GM11168 (cell line): Measurements from ENCODE around the gene THUMPD2.
"Not testable (repeated sequence)": the region's sequence is repeated elsewhere in the genome, so short reads cannot be mapped to it uniquely, and the experiment has no call there.

ENCODE experiments used
- in situ Hi-C: fragments of 300-500 bp; cut with MboI; formaldehyde crosslinking; loops from one replicate; pipeline ENCODE4 v1.12.0; 2022; ENCODE audit warnings: low sequenced_read_pairs; ENCODE audit not compliant: unreplicated experiment

Gene THUMPD2, protein sequence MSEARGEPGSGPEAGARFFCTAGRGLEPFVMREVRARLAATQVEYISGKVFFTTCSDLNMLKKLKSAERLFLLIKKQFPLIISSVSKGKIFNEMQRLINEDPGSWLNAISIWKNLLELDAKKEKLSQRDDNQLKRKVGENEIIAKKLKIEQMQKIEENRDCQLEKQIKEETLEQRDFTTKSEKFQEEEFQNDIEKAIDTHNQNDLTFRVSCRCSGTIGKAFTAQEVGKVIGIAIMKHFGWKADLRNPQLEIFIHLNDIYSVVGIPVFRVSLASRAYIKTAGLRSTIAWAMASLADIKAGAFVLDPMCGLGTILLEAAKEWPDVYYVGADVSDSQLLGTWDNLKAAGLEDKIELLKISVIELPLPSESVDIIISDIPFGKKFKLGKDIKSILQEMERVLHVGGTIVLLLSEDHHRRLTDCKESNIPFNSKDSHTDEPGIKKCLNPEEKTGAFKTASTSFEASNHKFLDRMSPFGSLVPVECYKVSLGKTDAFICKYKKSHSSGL

DNA sequence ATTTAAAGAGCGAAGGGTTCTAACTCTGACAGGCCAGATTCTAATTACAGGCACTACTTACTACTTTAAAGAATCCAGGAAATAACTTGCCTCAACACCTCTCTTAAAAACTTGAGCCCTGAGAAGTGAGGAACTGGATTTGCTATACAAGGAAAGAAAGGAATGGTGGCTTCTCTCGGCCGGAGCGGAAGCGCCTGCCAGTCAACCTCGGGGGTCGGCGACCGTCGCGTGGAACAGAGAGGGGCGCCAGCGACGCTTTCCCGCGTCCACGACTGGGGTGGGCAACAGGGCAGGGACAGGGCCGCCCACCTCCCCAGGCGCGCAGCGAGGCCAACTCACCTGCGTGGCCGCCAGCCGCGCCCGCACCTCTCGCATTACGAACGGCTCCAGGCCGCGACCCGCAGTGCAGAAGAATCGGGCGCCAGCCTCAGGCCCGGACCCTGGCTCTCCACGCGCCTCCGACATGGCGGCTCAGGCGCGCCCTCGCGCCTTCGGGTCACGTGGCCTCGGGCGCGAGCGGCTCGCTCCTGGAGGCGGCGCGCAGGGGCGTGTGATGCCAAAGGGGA is at the start of gene THUMPD2:
THUMPD2 (minus strand) TSS at position 484 of the 566 bp plus-strand sequence; CDS start at position 465, 19 bp downstream.
- in situ Hi-C loops = no loop called here

DNA sequence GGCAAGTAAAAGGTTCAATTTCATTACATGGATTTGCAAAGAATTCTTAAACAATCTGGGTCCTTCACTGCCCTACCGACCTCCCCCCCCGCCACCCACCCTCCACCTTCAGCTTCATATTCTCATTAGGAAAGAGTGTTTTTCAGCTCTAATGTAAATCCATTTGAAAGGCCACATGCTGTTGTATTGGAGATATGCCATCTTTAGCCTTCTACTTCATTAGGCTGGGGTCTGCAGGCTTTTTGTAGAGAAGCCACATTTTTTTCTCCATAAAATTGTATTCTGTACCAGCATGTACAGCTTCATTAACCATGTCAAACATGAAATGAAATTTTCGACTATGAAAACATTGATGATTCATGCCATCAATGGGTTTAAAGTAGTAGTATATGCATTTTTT is 42.8 kb upstream of the THUMPD2 start:
- in situ Hi-C loops = no loop called here

DNA sequence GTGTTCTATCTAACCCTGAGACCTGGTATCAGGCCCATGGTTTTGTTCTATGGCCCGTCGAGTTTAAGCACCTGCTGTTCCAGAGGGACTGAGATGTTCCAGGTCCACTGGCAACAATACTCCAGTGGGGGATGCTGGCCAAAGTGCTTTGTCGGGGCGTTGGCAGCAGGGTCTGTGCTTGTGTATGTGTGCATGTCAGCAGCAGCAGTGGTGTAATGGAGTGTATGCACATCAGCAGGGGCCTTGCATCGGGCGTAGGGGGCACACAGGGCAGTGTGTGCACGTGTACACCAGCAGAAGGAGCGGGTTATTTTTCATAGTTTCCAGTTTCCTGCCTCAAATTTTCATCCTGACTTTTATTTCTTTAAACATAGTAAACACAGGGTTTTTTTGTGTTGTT is 37.8 kb upstream of the THUMPD2 start:
- in situ Hi-C loops = no loop called here

DNA sequence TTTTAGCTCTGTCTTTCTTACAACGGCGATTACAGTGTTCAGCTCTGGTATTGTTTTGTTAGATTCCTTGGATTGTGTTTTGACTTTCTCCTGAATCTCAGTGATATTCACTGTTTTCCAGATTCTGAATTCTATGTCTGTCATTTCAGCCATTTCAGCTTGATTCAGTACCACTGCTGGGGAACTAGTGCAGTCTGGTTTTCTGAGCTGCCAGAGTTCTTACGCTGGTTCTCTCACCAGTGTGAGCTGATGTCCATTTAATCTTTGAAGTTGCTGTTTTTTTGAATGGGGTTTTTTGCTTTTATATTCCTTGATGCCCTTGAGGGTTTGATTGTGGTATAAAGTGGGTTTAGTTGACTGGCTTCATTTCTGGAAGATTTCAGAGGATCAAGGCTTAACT is 37.4 kb upstream of the THUMPD2 start:
- in situ Hi-C loops = no loop called here

DNA sequence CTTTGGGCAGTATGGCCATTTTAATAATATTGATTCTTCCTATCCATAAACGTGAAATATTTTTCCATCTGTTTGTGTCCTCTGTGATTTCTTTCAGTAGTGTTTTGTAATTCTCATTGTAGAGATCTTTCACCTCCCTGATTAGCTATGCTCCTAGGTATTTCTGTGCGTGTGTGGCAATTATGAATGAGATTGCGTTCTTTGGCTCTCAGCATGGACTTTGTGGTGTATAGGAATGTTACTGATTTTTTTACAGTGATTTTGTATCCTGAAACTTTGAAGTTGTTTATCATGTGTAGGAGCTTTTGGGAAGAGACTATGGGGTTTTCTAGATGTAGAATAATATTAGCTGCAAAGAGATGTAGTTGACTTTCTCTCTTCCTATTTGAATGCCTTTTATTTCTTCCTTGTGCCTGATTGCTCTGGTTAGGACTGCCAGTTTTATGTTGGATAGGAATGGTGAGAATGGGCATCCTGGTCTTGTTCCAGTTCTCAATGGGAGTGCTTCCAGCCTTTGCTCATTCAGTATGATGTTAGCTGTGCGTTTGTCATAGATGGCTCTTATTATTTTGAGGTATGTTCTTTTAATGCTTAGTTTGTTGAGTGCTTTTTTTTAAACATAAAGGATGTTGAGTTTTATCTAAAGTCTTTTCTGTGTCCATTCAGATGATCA is 27.0 kb upstream of the THUMPD2 start:
- in situ Hi-C loops = no loop called here

DNA sequence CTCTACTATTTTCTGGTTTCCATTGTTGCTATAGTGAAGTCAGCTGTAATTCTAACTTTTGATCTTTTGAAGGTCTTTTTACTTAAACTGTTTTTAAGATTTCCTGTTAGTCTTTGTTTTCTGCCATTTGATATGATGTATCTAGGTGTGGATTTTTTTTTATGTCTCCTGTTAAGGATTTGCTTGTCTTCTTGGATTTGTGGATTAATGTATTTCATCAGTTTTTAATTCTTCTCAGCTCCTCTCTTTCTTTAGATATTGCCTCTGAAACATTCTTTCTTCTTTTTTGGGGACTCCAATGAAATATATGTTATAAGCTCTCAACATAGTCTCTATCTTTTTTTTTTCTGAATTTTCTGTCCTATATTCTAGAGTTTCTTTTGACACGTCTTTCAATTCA is 24.8 kb upstream of the THUMPD2 start:
- in situ Hi-C loops = no loop called here

DNA sequence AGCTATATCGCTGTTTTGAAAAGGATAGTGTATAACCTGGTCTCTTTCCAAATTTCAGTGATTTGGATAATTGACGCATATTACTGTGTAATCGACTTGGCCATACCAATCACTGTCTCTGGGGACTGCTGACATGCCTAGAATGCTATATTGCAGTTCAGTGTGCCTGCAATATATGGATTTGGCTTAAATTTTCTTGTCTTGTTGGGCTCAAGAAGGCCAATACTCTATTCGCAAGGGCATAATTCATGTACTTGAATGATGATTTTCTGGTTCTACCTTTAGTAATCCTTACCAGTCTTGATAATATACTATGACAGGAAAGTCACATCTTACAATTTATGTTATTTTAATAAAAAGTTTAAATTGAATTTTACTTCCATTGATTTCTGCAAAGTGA is 21.7 kb upstream of the THUMPD2 start:
- in situ Hi-C loops = no loop called here

DNA sequence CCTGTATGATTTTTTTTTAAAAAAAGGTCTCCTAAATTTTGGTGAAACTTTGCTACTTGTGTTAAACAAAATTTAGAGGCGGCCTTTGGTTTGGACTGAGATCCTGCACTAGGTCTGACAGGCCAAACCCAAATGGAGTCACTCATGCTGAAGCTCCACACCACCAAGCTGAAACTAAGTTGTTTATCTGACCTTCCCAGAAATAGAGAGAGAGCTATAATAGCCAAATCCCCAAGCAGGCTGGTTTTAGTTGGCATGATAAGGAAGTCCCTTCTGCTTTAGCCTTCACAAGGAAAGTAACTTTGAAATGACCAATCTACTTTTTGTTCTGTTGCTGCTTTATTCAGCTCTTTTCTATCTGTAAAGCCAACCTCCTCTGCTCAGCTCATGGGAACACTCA is 17.1 kb upstream of the THUMPD2 start:
- in situ Hi-C loops = no loop called here

DNA sequence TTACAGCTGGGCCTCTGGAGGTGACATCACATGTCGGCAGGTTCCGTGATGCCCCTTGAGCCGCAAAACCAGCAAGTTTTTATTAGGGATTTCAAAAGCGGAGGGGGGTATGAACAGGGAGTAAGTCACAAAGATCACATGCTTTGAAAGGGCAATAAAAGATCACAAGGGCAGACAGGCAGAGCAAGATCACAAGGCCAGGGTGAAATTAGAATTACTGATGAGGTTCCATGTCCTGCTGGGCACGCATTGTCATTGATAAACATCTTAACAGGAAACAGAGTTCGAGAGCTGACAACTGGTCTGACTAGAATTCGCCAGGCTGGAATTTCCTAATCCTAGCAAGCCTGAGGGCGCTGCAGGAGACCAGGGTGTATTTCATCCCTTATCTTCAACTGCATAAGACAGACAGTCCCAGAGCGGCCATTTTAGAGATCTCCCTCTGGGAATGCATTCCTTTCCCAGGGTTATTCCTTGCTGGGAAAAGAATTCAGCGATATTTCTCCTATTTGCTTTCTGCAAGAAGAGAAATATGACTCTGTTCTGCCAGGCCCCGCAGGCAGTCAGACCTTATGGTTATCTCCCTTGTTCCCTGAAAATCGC is 11.3 kb upstream of the THUMPD2 start:
- in situ Hi-C loops = not testable (repeated sequence)

DNA sequence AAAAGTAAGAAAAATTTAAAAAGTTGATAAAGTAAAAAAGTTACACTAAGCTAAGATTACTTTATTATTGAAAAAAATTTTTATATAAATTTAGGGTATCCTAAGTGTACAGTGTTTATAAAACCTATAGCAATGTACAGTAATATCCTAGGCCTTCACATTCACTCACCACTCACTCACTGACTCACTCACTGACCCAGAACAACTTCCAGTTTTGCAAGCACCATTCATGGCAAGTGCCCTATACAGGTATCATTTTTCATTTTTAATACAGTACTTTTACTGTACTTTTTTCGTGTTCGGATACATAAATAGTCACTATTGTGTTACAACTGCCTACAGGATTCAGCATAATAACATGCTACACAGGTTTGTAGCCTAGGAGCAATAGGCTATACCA is 8.9 kb upstream of the THUMPD2 start:
- in situ Hi-C loops = no loop called here

DNA sequence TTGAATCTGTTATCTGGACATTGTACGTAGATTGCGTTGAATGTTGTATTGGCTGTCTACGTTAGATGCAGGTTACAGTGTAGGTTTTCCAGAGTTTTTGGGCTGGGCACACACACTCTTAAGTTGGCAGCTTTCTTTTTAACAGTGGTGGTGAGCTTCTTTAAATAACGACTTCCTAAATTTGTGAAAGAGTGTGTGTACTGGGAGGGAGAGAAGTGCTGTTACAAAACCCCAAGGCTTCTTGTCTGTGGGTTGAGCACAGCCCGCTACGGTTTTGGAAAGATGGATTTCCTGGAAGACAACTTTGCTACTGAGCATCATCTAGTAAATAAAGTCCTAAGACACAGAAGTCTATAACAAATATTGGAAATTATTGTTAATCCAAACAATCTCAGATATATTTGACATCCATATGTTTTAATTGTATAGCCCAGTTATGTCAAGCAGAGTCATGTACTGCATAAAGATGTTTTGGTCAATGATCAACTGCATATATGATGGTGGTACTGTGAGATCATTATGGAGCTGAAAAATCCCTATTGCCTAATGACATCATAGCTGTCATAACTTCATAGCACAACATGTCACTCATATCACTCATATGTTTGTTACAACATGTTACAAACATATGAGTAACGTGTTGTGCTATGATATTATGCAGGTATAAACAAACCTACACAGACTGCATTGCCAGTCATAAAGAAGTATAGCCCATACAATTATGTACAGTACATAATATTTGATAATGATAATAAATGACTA is 7.9 kb upstream of the THUMPD2 start:
- in situ Hi-C loops = no loop called here

DNA sequence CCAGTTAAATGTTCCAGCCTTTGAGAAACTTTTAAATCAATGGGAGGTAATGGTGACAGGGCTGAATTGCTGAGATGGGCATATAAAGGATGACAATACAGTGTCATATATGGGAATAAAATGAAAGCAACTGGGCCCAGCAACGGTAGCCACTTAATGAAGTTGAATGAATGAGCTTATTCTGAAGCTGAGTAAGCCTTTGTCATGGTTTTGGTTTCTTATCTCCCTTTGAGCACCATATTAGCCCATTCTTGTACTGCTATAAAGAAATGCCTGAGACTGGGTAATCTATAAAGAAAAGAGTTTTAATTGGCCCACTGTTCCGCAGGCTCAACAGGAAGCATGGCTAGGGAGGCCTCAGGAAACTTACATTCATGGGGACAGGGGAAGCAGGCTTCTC is 3.5 kb upstream of the THUMPD2 start:
- in situ Hi-C loops = no loop called here

DNA sequence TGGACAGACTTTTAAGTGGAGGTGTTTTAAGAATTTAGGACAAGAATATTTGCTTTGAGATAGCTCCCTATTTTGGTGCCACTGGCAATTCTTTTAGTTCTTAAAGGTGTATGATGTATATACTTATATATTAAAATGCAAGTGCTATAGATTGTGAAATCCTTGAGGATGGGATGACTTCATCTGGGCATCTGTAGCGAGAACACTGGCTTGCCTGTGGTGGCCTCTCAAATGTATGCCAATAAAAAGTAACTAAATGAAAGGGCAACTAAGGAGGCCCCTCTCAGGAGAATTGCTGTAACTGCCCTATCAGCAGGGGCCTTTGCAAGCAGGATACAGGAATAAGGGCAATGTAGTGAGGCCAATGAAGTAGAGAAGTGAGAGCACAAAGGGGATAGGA is 2.6 kb upstream of the THUMPD2 start:
- in situ Hi-C loops = no loop called here

DNA sequence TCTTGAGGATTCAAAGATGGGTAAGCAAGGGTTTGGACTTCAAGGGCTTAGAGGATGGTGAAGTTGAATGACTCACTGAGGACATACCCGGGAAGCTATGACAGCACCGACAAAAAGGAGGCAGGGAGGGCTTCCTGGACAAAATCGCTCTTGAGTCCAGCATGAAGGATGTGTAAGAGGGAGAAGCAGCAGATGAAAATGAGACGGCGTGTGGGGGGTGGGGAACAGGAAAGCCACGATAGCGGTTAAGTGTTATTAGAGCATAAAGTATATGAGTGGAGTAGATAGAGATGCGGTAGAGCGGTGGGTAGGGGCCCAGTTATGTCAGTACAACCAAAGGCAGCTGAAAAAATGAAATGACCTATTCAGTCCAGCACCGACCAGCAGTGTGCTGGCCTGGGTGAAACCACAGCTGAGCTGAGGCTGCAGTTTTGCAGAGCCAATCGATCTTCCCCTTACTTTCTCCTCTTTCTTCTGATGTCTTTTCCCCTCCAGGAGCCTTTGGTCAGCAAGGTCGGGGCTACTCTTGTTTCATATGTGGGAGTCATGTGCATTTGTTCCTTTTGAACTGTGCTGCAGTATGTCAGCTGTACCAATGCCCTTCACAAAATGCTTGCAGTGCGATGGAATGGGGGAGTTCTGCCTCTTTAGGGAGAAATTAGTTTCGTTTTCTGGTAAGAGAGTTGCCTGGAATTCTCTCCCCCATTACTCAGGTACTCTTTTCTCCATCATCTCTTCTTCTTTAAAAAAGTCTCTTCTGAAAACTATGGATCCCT is 2.0 kb upstream of the THUMPD2 start:
- in situ Hi-C loops = no loop called here

DNA sequence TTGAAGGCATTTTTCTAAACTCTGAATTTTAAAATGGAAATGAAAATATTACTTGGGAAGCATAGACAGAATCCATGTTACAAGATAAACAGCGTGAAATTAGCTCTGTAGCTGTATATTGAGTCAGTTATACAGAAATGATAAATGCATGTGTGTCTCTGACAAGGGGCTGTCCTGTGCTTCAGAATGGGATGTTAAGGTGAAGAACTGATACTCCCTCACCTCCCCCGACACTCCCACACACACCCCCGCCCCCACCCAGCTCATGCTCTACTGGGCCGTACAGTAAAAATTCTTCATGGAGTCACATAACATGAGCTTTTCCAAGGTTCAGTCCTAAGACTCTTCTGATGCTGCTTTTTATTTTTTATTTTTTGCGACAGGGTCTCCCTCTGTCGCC is 869 bp upstream of the THUMPD2 start:
- in situ Hi-C loops = no loop called here

DNA sequence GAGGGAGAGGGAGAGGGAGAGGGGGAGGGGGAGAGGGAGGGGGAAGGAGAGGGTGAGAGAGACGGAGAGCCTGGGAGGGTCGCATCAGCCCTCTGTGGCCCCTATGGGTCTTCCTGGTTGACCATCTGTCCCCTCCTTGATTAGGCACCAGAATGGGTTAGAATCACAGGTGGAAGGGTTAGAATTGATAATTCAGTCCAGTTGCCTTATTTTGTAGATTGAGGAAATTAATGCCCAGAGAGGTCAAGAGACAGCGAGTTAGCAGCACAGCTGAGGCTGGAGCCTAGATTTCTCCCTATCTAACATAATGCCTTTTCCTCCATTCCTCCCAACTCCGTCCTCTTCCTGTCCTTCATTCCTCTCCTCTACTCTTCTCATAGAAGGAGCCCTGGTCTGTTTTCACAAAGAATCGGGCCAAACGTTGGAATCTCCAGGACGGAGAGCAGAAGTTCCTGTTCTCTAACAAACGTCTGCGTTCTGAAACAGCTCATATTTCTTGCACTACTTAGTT is 338 bp upstream of the THUMPD2 start:
- in situ Hi-C loops = no loop called here

DNA sequence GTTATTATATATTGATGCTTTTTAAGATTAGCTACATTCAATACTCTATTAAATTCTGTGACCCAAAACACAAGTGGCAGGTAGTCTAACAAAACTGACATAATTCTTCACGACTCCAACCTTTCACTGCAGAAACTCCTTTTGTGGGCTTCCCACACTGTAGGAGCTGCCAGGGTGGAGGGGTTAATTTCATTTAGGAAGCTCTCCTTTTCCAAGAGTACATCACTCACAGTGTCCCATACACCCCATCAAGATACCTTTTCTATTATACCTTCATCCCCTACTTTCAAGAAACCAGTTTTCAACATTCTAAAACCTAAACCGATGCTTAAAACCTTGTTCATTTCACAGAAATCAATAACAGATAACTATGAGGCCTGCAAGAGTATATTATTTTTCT is 825 bp downstream of the THUMPD2 start:
- in situ Hi-C loops = no loop called here

DNA sequence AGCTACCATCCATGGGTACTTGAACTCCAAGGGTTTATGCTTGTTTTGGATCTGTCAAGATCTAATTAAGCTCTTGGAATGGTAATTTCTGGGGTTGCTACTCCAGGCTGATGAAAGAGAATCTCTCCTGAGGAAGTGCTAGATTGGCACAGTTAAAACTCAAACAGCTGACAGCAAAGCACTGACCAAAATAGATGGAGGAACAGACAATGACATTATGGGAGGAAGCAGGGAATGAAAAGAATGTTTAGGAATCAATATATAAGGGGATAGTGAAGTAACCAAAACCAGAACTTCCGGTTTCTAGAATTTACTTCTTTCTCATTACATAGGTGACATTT is 6.3 kb downstream of the THUMPD2 start:
- in situ Hi-C loops = no loop called here

DNA sequence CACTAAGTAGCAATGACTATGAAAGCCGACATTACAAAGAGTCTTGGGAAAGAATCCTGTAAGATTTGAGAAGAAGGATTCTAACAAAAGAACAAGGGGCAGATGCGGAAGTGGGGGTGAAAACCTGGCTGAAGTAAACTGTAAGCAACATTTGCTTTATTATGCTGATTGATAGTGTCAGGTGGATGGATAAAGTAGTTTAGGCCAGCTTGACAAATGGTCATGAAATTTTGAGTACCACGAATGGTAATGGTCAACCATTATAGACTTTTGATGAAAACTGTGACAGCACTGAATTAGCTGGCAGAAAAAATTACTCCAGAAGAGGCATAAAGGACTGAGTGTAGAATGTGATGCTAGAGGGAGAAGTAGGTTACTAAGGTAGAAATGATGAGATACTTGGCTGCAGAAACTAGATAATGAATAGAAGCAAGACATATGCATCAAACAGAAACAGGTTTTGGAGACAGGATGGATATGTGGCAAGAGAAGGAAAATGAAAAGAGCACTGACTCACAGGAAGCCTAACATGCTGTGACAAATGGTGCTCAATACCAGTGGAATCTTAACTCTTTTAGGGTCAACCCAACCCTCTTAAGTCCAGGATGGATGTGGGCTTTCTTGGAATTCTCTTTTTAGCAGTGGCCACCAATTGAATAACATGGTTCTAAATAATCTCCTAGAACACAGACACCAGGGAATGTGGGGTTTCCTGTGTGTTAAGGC is 6.8 kb downstream of the THUMPD2 start:
- in situ Hi-C loops = no loop called here
